PFSK-1 (cell line): ENCODE measurements around the gene MPDZ.

Experiments used
- POLR2AphosphoS5 ChIP-seq: IDR thresholded peaks from 2 replicates; pipeline ENCODE4 v1.6.1; 2012; ENCODE audit warnings: low read depth, mild to moderate bottlenecking, control low read depth, low read length, moderate library complexity
- REST ChIP-seq, 2 experiments: IDR thresholded peaks; 2 replicates each; pipeline versions ENCODE4 v1.6.1 to v1.8.0; 2011 to 2012; ENCODE audit warnings: low read depth in 2 of 2, low read length in 2 of 2, control low read depth in 1 of 2, inconsistent platforms in 1 of 2, mild to moderate bottlenecking in 1 of 2, moderate library complexity in 1 of 2; ENCODE audit not compliant: insufficient read depth in 1 of 2
- SIN3A ChIP-seq: IDR thresholded peaks from 2 replicates; pipeline ENCODE4 v1.6.1; 2012; ENCODE audit warnings: mild to moderate bottlenecking, low read length, moderate library complexity, borderline replicate concordance; ENCODE audit not compliant: insufficient read depth

- TF ChIP-seq POLR2AphosphoS5 (no peak), REST (IDR thresholded peaks at IDR 0.05; ENCODE audit: insufficient read depth in 1 of 2, low read depth in 2 of 2, low read length in 2 of 2) (no peak), SIN3A (no peak)
Measured at GRCh38 chr9:13209498-13209897, 70.0 kb downstream of the MPDZ start.
